IMR-90 (cell line): ENCODE results near the gene LRRC8B. TPM values are rescaled to one million over a fixed set of nuclear protein-coding genes. Genes with fewer than 3 reads are reported as not detected.

Source experiments
- ATAC-seq: fragments of 200-7000 bp; cut with Tn5 transposase; 2 replicates; pipeline ENCODE4 v1.9.1; 2020; ENCODE audit warnings: low read depth, mild to moderate bottlenecking, moderate library complexity
- BruUV-seq: library from RNA; stranded (reverse); fragments of 400-500 nt; replicated peaks from 2 replicates; lab custom pipeline; 2021; lab: Mats Ljungman, UMichigan
- CTCF ChIA-PET: fragments of 300-600 bp; formaldehyde crosslinking; extraction: SDS; loops from one replicate; lab custom pipeline; 2021; ENCODE audit warnings: antibody characterized with exemption; lab: Yijun Ruan, JAX
- POLR2A ChIA-PET: fragments of 300-600 bp; sonication (Branson Sonifier 250); formaldehyde crosslinking; loops from one replicate; lab custom pipeline; 2022; ENCODE audit warnings: antibody characterized with exemption; ENCODE audit not compliant: unreplicated experiment; lab: Charles Lee
- DNase-seq: peaks from one replicate; pipeline ENCODE4 v3.0.0; 2013
- H2AFZ ChIP-seq: replicated peaks from 2 replicates; pipeline ENCODE3; 2013; ENCODE audit warnings: low read length, mild to moderate bottlenecking; ENCODE audit not compliant: poor library complexity
- H2AK5ac ChIP-seq: 2 replicates; pipeline ENCODE4 v1.6.1; 2013; ENCODE audit warnings: low read depth, low read length, inconsistent platforms
- H2AK9ac ChIP-seq: replicated peaks from 2 replicates; pipeline ENCODE3; 2013; ENCODE audit warnings: mild to moderate bottlenecking, low read depth, low read length, moderate library complexity; ENCODE audit not compliant: poor library complexity
- H2BK120ac ChIP-seq: 2 replicates; pipeline ENCODE4 v1.6.1; 2013; ENCODE audit warnings: low read depth, low read length, inconsistent platforms
- H2BK15ac ChIP-seq: 3 replicates; pipeline ENCODE4 v1.6.1; 2013; ENCODE audit warnings: low read depth, low read length, inconsistent platforms
- H2BK20ac ChIP-seq: 2 replicates; pipeline ENCODE4 v1.6.1; 2013; ENCODE audit warnings: low read depth, mild to moderate bottlenecking, inconsistent platforms, low read length, moderate library complexity
- H2BK5ac ChIP-seq: 2 replicates; pipeline ENCODE4 v1.6.1; 2013; ENCODE audit warnings: mild to moderate bottlenecking, low read depth, low read length, inconsistent platforms; ENCODE audit not compliant: poor library complexity, severe bottlenecking
- H3K14ac ChIP-seq: replicated peaks from 2 replicates; pipeline ENCODE4 v1.6.1; 2013; ENCODE audit warnings: low read depth, low read length, inconsistent platforms
- H3K18ac ChIP-seq: 2 replicates; pipeline ENCODE4 v1.6.1; 2013; ENCODE audit warnings: low read depth, low read length, control low read depth
- H3K23ac ChIP-seq: 2 replicates; pipeline ENCODE4 v1.6.1; 2013; ENCODE audit warnings: low read depth, low read length, inconsistent platforms
- H3K27ac ChIP-seq: 2 replicates; pipeline ENCODE4 v1.5.1; 2013; ENCODE audit warnings: mild to moderate bottlenecking, control low read depth, low read length; ENCODE audit not compliant: insufficient read depth
- H3K27me3 ChIP-seq: 2 replicates; pipeline ENCODE4 v1.6.1; 2013; ENCODE audit warnings: low read length; ENCODE audit not compliant: control insufficient read depth, insufficient read depth
- H3K36me3 ChIP-seq: 2 replicates; pipeline ENCODE4 v1.6.1; 2013; ENCODE audit warnings: low read length, mixed read lengths; ENCODE audit not compliant: control insufficient read depth, insufficient read depth
- H3K4ac ChIP-seq: 2 replicates; pipeline ENCODE4 v1.6.1; 2013; ENCODE audit warnings: low read depth, low read length, inconsistent platforms
- H3K4me1 ChIP-seq: 2 replicates; pipeline ENCODE4 v1.6.1; 2013; ENCODE audit warnings: low read length, mixed read lengths; ENCODE audit not compliant: control insufficient read depth, insufficient read depth
- H3K4me2 ChIP-seq: 2 replicates; pipeline ENCODE4 v1.6.1; 2013; ENCODE audit warnings: low read depth, mild to moderate bottlenecking, control low read depth, low read length, moderate library complexity
- H3K4me3 ChIP-seq: 2 replicates; pipeline ENCODE4 v1.5.1; 2013; ENCODE audit warnings: low read depth, mild to moderate bottlenecking, control low read depth, low read length, moderate library complexity; ENCODE audit not compliant: insufficient read depth
- H3K56ac ChIP-seq: 2 replicates; pipeline ENCODE4 v1.6.1; 2013; ENCODE audit warnings: low read length, inconsistent platforms; ENCODE audit not compliant: insufficient read depth; ENCODE audit errors: extremely low read depth
- H3K79me1 ChIP-seq, 2 experiments: 2 replicates each; pipeline ENCODE4 v1.6.1; 2013; ENCODE audit warnings: low read length in 2 of 2, inconsistent platforms in 1 of 2, low read depth in 1 of 2
- H3K9ac ChIP-seq: 2 replicates; pipeline ENCODE4 v1.6.1; 2013; ENCODE audit warnings: low read depth, low read length, control low read depth
- H3K9me1 ChIP-seq: 2 replicates; pipeline ENCODE4 v1.6.1; 2013; ENCODE audit warnings: low read length, inconsistent platforms; ENCODE audit not compliant: insufficient read depth
- H3K9me3 ChIP-seq: 2 replicates; pipeline ENCODE4 v1.6.1; 2013; ENCODE audit warnings: low read length; ENCODE audit not compliant: control insufficient read depth, insufficient read depth
- H4K20me1 ChIP-seq: 2 replicates; pipeline ENCODE4 v1.6.1; 2013; ENCODE audit warnings: low read length, inconsistent platforms; ENCODE audit not compliant: insufficient read depth
- H4K5ac ChIP-seq: 2 replicates; pipeline ENCODE4 v1.6.1; 2013; ENCODE audit warnings: mild to moderate bottlenecking, low read depth, low read length, control low read depth
- H4K8ac ChIP-seq, 2 experiments: 2 replicates each; pipeline ENCODE4 v1.6.1; 2013; ENCODE audit warnings: low read depth in 2 of 2, low read length in 2 of 2, control low read depth in 1 of 2, inconsistent platforms in 1 of 2
- H4K91ac ChIP-seq: 2 replicates; pipeline ENCODE4 v1.6.1; 2013; ENCODE audit warnings: low read depth, low read length, inconsistent platforms; ENCODE audit not compliant: insufficient read depth
- BHLHE40 ChIP-seq: fragments of 150-350 bp; IDR thresholded peaks from 2 replicates; pipeline ENCODE4 v1.6.1; 2016; ENCODE audit warnings: mild to moderate bottlenecking, low read depth, low read length
- CHD1 ChIP-seq: IDR thresholded peaks from 2 replicates; pipeline ENCODE4 v1.6.1; 2012; ENCODE audit warnings: low read depth, low read length, improper control_type of control experiment
- FOS ChIP-seq: fragments of 150-350 bp; IDR thresholded peaks from 2 replicates; pipeline ENCODE4 v1.6.1; 2016; ENCODE audit warnings: low read depth, low read length
- MAZ ChIP-seq: IDR thresholded peaks from 2 replicates; pipeline ENCODE4 v1.6.1; 2012; ENCODE audit warnings: low read depth, mild to moderate bottlenecking, low read length, improper control_type of control experiment, moderate library complexity, borderline replicate concordance
- MXI1 ChIP-seq: IDR thresholded peaks from 2 replicates; pipeline ENCODE4 v1.6.1; 2012; ENCODE audit warnings: low read depth, mild to moderate bottlenecking, low read length, moderate library complexity, borderline replicate concordance
- RAD21 ChIP-seq: IDR thresholded peaks from 2 replicates; pipeline ENCODE4 v1.6.1; 2012; ENCODE audit warnings: low read length, improper control_type of control experiment
- WGBS, 2 experiments: methylation state at CpG; one replicate each; pipeline versions ENCODE4 v1.1.5 to v1.1.7; 2013; ENCODE audit warnings: missing lambda C conversion rate in 2 of 2; ENCODE audit not compliant: insufficient read length in 1 of 2; ENCODE audit errors: extremely low coverage in 2 of 2; 5-methylcytosine and 5-hydroxymethylcytosine counted together
- dilution Hi-C: fragments of 300-500 bp; cut with HindIII; formaldehyde crosslinking; loops from one replicate; pipeline ENCODE4 v1.14.3; 2018; ENCODE audit warnings: low sequenced_read_pairs; ENCODE audit not compliant: unreplicated experiment
- in situ Hi-C: fragments of 300-500 bp; cut with MboI; formaldehyde crosslinking; loops from 3 replicates; pipeline ENCODE4 v1.14.3; 2019; ENCODE audit warnings: low sequenced_read_pairs, inconsistent platforms, mixed read lengths
- intact Hi-C: fragments of 100-400 bp; cut with micrococcal nuclease; formaldehyde crosslinking; loops from 2 replicates; pipeline ENCODE4 v1.10.0; 2022
- polyA plus RNA-seq, 3 experiments: library from polyadenylated mRNA; depleted of rRNA; stranded (reverse); fragments of >200 nt; gene quantifications; 2 replicates each; pipeline ENCODE4 v1.2.3, GENCODE V29; 2012; ENCODE audit warnings: low replicate concordance in 1 of 3
- total RNA-seq: library from RNA; depleted of rRNA; stranded (reverse); fragments of >200 nt; gene quantifications from 2 replicates; pipeline ENCODE4 v1.2.3, GENCODE V29; 2012

The LRRC8B gene
- total and polyA plus RNA-seq, 2 of the 4 experiments (the other 2 are of a cell fraction), result 0.74 to 1.8 TPM

GRCh38 chr1:89539128-89539527 is 14.5 kb downstream of the LRRC8B start:
- ChIA-PET CTCF (no interaction called here), POLR2A (no interaction called here)
- TF ChIP-seq MAZ, result no peak
- no peak for TF ChIP-seq RAD21
- TF ChIP-seq FOS, result no peak
- TF ChIP-seq CHD1, result no peak
- TF ChIP-seq BHLHE40, result no peak
- no peak for TF ChIP-seq MXI1
- intact Hi-C loops (no loop called here), dilution Hi-C loops (no loop called here), in situ Hi-C loops (no loop called here)
- no TSS peak for BruUV-seq
- Histone ChIP-seq H2AK9ac (no peak overlapping the region), H2AFZ (no peak overlapping the region), H2BK20ac (no peak overlapping the region), H3K4me1 (no peaks in the 10 kb centered on the region), H3K23ac (no peak overlapping the region), H3K14ac (no peak overlapping the region), H3K27ac (no peak overlapping the region), H3K27me3 (no peaks in the 10 kb centered on the region; the same call in 1 of the 2 replicates), H3K18ac (no peak overlapping the region), H4K20me1 (no peaks in the 10 kb centered on the region), H4K91ac (no peak overlapping the region), H3K4ac (no peak overlapping the region), H3K9ac (no peak overlapping the region), H4K5ac (no peak overlapping the region), H3K4me3 (no peak overlapping the region), H3K4me2 (no peak overlapping the region), H2BK5ac (no peak overlapping the region), H3K56ac (no peak overlapping the region), H3K36me3 (no peaks in the 10 kb centered on the region), H3K9me3 (no peaks in the 10 kb centered on the region), H3K9me1 (no peaks in the 10 kb centered on the region), H4K8ac (no peak overlapping the region), H2BK120ac (no peak overlapping the region), H3K79me1 (no peaks in the 10 kb centered on the region), H2BK15ac (no peak overlapping the region), H2AK5ac (no peak overlapping the region)
- no CpG with 5 or more reads among the region's 3 CpGs for WGBS, 2 experiments
- DNase-seq, result no peak
- no peak for ATAC-seq
